ENCODE data around the gene GRID1.
A peak's percentile ranks its signal among the peaks of the same experiment; 100 is the strongest.

GRID1 gene

GRCh38 chr10:86160890-86161585 is 205.6 kb downstream of the GRID1 start:
- DNase-seq = no peak

GRCh38 chr10:86159797-86160196 is 206.8 kb downstream of the GRID1 start:
- no peak for DNase-seq

- no peak for DNase-seq
These were observed 211.3 kb downstream of the GRID1 start for GRCh38 chr10:86155054-86155921.

- DNase-seq = no peak
These were observed 212.8 kb downstream of the GRID1 start for GRCh38 chr10:86153751-86154150.

GRCh38 chr10:86152911-86153310 is 213.7 kb downstream of the GRID1 start:
- no peak for DNase-seq

GRCh38 chr10:86152354-86152753 is 214.2 kb downstream of the GRID1 start:
- no peak for DNase-seq

GRCh38 chr10:86151613-86152012 is 215.0 kb downstream of the GRID1 start:
- DNase-seq = no peak

GRCh38 chr10:86149257-86149656 is 217.3 kb downstream of the GRID1 start:
- DNase-seq = no peak

- no peak for DNase-seq
These were observed 218.5 kb downstream of the GRID1 start for GRCh38 chr10:86148117-86148516.

- no peak for DNase-seq
These were observed 222.3 kb downstream of the GRID1 start for GRCh38 chr10:86144301-86144700.

- DNase-seq = no peak
These were observed 224.7 kb downstream of the GRID1 start for GRCh38 chr10:86141896-86142295.

GRCh38 chr10:86139066-86139657 is 227.4 kb downstream of the GRID1 start:
- peak; percentile 7 for DNase-seq

GRCh38 chr10:86138551-86139065 is 228.0 kb downstream of the GRID1 start:
- DNase-seq = no peak

- DNase-seq = no peak
These were observed 229.0 kb downstream of the GRID1 start for GRCh38 chr10:86137561-86137960.

GRCh38 chr10:86136934-86137333 is 229.7 kb downstream of the GRID1 start:
- DNase-seq = no peak

- DNase-seq = no peak
These were observed 231.4 kb downstream of the GRID1 start for GRCh38 chr10:86135191-86135590.

- DNase-seq = no peak
These were observed 235.7 kb downstream of the GRID1 start for GRCh38 chr10:86130737-86131475.

- no peak for DNase-seq
These were observed 236.6 kb downstream of the GRID1 start for GRCh38 chr10:86130041-86130440.

GRCh38 chr10:86128360-86128759 is 238.2 kb downstream of the GRID1 start:
- DNase-seq = no peak

- no peak for DNase-seq
These were observed 239.2 kb downstream of the GRID1 start for GRCh38 chr10:86127274-86127819.

GRCh38 chr10:86124734-86125133 is 241.9 kb downstream of the GRID1 start:
- no peak for DNase-seq

GRCh38 chr10:86123715-86124114 is 242.9 kb downstream of the GRID1 start:
- DNase-seq = no peak

GRCh38 chr10:86123304-86123703 is 243.3 kb downstream of the GRID1 start:
- DNase-seq = no peak
